ENCODE results near the gene SLC31A1. TPM values are rescaled to one million over a fixed set of nuclear protein-coding genes. Genes with fewer than 3 reads are reported as not detected.

SLC31A1 gene
- total and polyA plus RNA-seq, 2 of the 8 experiments (the other 6 are each of a cell fraction or from before 2014, with no cell fraction given): 23.9 to 40.8 TPM

DNA sequence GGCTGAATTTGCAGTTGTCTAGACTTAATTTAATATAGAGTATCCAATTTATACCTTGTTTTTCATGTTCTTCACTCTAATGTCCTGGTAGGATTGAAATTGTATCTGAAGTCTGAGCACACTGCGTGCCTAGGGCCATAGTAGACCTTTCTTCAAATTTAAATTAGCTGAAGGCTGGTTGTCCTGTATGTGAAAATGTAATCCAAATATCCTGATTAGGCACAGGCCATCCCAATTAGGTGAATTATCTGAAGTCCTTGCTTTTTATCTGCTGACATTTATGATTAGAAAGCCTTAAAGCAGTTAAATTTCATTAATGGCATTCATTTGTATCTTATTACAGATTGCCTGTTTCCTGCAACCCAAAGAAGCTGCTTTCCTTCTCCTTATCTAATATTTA is 33.6 kb downstream of the SLC31A1 start (continued):
- no peak for TF ChIP-seq TBP (IDR thresholded peaks at IDR 0.05; ENCODE audit: low read depth, low read length)
